Measurements from ENCODE around the gene SNCA. TPM values are rescaled to one million over a fixed set of nuclear protein-coding genes. Genes with fewer than 3 reads are reported as not detected.

The SNCA gene
- total and polyA plus RNA-seq, 2 donors from 2014 or later, result 8.4 to 17.1 TPM

DNA sequence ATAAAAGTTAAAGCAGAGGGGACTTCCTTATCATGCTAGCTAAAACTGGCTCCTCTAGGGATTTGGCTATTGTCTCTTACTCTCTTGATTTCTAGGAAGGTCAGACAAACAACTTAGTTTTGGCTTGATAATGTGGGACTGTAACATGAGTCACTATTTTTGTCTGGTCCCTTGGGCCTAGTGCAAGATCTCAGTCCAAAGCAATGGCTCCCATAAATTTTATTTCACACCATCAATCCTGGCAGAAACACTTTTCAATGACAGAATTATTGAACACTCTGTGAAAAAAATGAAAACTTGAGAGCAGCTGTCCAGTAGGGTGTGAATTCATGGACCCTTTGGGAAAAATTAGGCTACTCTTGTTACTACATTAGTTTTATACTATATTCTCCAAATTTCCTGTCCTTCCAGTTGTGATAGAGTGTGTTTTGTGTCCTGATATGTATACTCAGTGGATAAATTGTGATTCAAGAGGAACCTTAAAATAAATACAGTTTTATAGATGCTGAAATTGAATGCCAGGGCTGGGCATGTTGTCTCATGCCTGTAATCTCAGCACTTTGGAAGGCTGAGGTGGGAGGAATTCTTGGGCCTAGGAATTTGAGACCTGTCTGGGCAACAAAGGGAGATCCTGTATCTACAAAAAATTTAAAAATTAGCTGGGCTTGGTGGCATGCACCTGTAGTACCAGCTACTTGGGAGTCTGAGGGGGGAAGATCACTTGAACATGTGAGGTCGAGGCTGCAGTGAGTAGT lies 10.8 kb upstream of the SNCA start:
- no peaks in the 10 kb centered on the region for H3K4me1 ChIP-seq (ENCODE audit: control insufficient read depth in 2 of 3, insufficient read depth in 2 of 3, low read depth in 1 of 3, low read length in 3 of 3)

DNA sequence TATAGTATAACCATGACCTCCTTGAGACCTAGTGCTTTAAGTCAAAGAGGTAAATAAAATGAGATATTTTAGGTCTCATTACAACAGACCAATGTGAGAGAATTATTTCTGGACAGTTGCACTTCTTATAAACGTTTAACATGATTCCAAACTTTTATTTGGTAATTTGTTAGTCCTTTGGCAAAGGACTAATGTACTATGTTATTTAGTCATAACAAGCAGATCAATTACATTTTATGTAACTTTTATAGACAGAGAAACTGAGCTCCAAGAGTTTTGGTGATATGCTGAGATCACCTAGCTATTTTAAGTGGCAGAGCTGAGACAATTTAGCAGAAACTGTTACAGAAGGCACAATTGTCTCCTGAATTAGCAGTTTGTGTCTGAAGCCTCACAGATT lies 2.6 kb upstream of the SNCA start:
- Histone ChIP-seq H3K4me1 (ENCODE audit: control insufficient read depth in 2 of 3, insufficient read depth in 2 of 3, low read depth in 1 of 3, low read length in 3 of 3) (no peaks in the 10 kb centered on the region), H3K9me3 (ENCODE audit: control insufficient read depth in 2 of 3, insufficient read depth in 1 of 3, low read length in 3 of 3) (no peaks in the 10 kb centered on the region), H3K27ac (ENCODE audit: low read depth in 2 of 2, low read length in 2 of 2) (no peak overlapping the region), H3K27me3 (ENCODE audit: control insufficient read depth, insufficient read depth, low read length) (peaks cover 2% of the 10 kb centered on the region), H3K36me3 (ENCODE audit: control insufficient read depth in 2 of 3, insufficient read depth in 3 of 3, low read length in 3 of 3) (no peaks in the 10 kb centered on the region), H3K9ac (ENCODE audit: low read length in 3 of 3) (no peak overlapping the region), H3K4me3 (ENCODE audit: low read length in 3 of 3) (no peak overlapping the region)
- TF ChIP-seq, protein P1, sequence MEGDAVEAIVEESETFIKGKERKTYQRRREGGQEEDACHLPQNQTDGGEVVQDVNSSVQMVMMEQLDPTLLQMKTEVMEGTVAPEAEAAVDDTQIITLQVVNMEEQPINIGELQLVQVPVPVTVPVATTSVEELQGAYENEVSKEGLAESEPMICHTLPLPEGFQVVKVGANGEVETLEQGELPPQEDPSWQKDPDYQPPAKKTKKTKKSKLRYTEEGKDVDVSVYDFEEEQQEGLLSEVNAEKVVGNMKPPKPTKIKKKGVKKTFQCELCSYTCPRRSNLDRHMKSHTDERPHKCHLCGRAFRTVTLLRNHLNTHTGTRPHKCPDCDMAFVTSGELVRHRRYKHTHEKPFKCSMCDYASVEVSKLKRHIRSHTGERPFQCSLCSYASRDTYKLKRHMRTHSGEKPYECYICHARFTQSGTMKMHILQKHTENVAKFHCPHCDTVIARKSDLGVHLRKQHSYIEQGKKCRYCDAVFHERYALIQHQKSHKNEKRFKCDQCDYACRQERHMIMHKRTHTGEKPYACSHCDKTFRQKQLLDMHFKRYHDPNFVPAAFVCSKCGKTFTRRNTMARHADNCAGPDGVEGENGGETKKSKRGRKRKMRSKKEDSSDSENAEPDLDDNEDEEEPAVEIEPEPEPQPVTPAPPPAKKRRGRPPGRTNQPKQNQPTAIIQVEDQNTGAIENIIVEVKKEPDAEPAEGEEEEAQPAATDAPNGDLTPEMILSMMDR (IDR thresholded peaks at IDR 0.05; ENCODE audit: borderline replicate concordance, extremely low read depth, insufficient read depth), result no peak
- DNase-seq, result no peak
- FAIRE-seq, result no peak
- intact Hi-C loops (cut with DNase I), result no loop called here

More for the DNA sequence above, 10.8 kb upstream of the SNCA start:
- TF ChIP-seq, protein P1 (IDR thresholded peaks at IDR 0.05; ENCODE audit: borderline replicate concordance, extremely low read depth, insufficient read depth), result no peak
- no peak overlapping the region for H3K4me3 ChIP-seq (ENCODE audit: low read length in 3 of 3)
- intact Hi-C loops (cut with DNase I), result no loop called here
- DNase-seq (peak in 1 of 5 donors; percentile 29), FAIRE-seq (no peak)
- H3K9ac ChIP-seq (ENCODE audit: low read length in 3 of 3), result no peak overlapping the region
- H3K9me3 ChIP-seq (ENCODE audit: control insufficient read depth in 2 of 3, insufficient read depth in 1 of 3, low read length in 3 of 3), result no peaks in the 10 kb centered on the region
- H3K36me3 ChIP-seq (ENCODE audit: control insufficient read depth in 2 of 3, insufficient read depth in 3 of 3, low read length in 3 of 3), result no peaks in the 10 kb centered on the region
- H3K27ac ChIP-seq (ENCODE audit: low read depth in 2 of 2, low read length in 2 of 2), result no peak overlapping the region
- H3K27me3 ChIP-seq (ENCODE audit: control insufficient read depth, insufficient read depth, low read length), result no peaks in the 10 kb centered on the region

DNA sequence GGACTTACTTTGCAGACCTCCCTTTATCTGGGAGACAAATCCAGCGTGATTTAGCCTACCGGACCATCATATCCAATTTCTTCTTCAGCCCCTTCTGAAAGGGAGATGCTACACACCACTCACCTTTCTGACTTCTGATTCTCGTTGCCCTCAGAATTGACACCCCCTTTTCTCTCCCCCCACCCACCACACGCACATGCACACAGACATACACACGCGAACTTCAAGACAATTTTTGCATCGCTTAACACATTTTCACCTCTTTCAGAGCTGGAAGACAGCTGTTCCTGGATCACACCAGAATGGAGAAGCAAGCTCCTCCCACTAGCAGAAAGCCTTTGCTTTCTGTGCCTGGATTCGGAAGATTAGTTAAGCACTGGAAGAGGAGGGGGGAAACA lies 1.0 kb upstream of the SNCA start:
- intact Hi-C loops (cut with DNase I), result no loop called here
- no peak for FAIRE-seq
- Histone ChIP-seq H3K4me3 (ENCODE audit: low read length in 3 of 3) (peak overlapping the region; percentile 18 to 63 (median 54)), H3K9me3 (ENCODE audit: control insufficient read depth in 2 of 3, insufficient read depth in 1 of 3, low read length in 3 of 3) (no peaks in the 10 kb centered on the region), H3K27ac (ENCODE audit: low read depth in 2 of 2, low read length in 2 of 2) (no peak overlapping the region), H3K36me3 (ENCODE audit: control insufficient read depth in 2 of 3, insufficient read depth in 3 of 3, low read length in 3 of 3) (no peaks in the 10 kb centered on the region), H3K9ac (ENCODE audit: low read length in 3 of 3) (peak overlapping the region in 1 of 3 donors; percentile 46), H3K4me1 (ENCODE audit: control insufficient read depth in 2 of 3, insufficient read depth in 2 of 3, low read depth in 1 of 3, low read length in 3 of 3) (no peaks in the 10 kb centered on the region), H3K27me3 (ENCODE audit: control insufficient read depth, insufficient read depth, low read length) (peaks cover 2% of the 10 kb centered on the region)
- TF ChIP-seq, protein P1 (IDR thresholded peaks at IDR 0.05; ENCODE audit: borderline replicate concordance, extremely low read depth, insufficient read depth), result no peak
- DNase-seq, result peak in 3 of 5 donors; percentile 41 to 64 (median 61)
